NCI-H748 treated with DMSO at 0.1 percent for 48 hours (cell line): ENCODE data around the gene PROKR1.

ENCODE experiments used
- DNase-seq: peaks from one replicate; lab custom pipeline; 2025; lab: John Stamatoyannopoulos, UW

Gene PROKR1

DNA sequence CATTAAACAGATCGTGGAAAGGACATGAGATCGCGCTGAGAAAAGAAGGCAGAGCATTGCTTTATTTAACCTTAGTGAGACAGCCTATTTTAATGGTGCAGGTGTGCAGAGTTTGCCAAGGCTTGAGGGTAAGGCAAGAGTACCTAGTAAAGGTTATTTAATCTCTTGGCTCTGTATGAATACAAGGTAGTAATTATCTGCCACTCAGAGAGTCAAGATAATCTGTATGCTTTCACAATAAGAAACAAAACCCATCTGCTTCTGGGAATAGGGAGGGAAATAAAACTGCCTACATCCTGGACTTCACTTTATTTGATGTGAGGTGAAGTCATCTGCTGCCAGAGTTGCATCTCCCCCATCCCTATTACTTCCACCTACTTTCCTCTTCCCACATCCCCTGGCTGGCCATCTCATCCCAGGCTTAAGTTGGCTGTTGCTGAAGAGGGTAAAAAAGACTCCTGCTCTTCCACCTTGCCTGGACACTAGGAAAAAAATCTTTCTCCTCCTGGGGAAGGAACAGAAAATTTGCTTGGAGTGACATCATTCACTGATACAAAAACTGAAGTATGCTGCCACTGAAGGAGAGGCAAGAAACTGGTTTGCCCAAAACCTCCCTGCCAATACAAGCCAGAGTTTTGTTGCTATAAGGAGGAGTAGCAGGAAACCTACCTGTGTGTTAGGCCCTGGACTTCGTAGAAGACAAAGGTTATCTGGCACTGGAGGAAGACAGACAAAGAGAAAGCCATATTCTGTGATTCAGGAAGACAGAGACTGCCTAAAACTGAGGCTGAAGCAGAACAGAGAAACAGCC is 55.4 kb downstream of the PROKR1 start:
- DNase-seq = peak; percentile 67

DNA sequence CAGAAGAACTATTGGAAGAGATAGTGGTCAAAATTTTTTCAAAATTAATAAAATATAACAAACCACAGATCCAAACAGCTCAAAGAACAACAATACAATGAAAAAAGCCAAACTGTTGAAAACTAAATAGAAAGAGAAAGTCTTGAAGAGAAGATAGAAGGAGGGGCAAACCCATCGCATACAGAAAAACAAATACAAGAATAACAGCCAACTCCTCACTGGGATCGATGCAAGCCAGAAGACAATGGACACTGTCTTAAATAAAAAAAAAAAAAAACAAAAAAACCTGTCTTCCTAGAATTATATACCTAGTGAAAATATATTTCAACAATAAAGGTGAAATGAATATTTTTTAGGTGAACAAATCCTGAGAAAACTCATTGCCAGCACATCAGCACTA is 57.2 kb downstream of the PROKR1 start:
- no peak for DNase-seq

DNA sequence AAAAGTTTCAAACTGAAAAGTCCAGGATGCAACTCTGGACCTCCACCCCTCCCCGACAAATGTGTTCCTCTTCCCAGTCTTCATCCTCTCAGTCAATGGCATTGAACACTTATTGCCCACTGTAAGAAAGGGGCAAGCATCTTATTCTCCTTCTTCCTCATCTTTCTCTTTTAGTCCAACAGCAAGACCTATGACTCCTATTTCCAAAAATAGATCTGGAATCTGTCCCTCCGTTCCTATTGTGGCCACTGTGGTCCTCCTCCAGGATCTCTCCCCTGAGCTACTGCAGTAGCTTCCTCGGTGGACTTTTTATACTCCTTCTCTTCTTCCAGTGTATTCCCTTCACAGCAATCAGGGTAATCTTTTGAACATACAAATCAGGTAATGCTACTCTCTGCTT is 63.3 kb downstream of the PROKR1 start:
- no peak for DNase-seq
